Kidney epithelial cell (primary cell): Measurements from ENCODE around the gene CCR9. TPM values are rescaled to one million over a fixed set of nuclear protein-coding genes. Genes with fewer than 3 reads are reported as not detected.

ENCODE experiments used
- DNase-seq: peaks from one replicate; pipeline ENCODE4 v3.0.0-alpha.2; 2010; ENCODE audit warnings: low read depth
- H3K27me3 ChIP-seq: 2 replicates; pipeline ENCODE4 v1.6.0; 2011; ENCODE audit warnings: low read length; ENCODE audit not compliant: control insufficient read depth, insufficient read depth
- H3K36me3 ChIP-seq: 2 replicates; pipeline ENCODE4 v1.5.1; 2011; ENCODE audit warnings: low read length; ENCODE audit not compliant: control insufficient read depth, insufficient read depth
- H3K4me3 ChIP-seq: 2 replicates; pipeline ENCODE4 v1.5.1; 2011; ENCODE audit warnings: low read depth, mild to moderate bottlenecking, control low read depth, low read length
- total RNA-seq: library from RNA; depleted of rRNA; stranded (reverse); fragments of >200 nt; gene quantifications from 2 replicates; pipeline ENCODE4 v1.2.3, GENCODE V29; 2015
- TF ChIP-seq, protein P1 (sequence below): IDR thresholded peaks from 2 replicates; pipeline ENCODE4 v1.5.1; 2011; ENCODE audit warnings: mild to moderate bottlenecking, moderate library complexity, low read length, control low read depth, inconsistent platforms; ENCODE audit not compliant: insufficient read depth, poor library complexity, severe bottlenecking

Gene CCR9
- total RNA-seq, 1 donor from 2014 or later, result not detected

DNA sequence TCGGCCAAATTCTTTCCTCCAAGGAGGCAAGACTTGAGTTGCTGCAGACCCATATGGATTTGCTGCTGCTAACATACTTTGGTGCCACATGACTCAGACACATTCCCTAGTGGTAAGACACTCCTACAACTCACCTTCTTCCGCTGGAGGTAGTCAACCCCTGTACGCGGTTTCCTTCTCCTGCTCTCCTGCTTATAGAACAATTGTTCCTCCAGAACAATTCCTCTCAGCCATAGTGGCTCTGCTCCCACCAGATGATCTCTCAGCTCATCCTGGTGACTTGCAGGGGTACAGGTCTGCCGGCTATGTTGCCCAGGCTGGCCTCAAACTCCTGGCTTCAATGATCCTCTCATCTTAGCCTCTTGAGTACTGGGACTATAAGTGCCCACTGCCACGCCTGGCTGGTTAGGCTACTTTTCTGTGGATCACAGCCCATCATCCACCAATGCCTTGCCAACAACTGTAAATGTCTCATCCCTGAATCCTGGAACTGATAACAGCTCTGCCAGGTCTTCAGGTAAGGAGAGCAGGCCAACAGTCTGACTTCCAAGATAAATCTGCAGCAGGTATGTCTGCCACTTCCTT lies 54.5 kb downstream of the CCR9 start:
- Histone ChIP-seq H3K36me3 (no peaks in the 10 kb centered on the region), H3K27me3 (no peaks in the 10 kb centered on the region), H3K4me3 (no peak overlapping the region)
- no peak for DNase-seq
- TF ChIP-seq, protein P1, sequence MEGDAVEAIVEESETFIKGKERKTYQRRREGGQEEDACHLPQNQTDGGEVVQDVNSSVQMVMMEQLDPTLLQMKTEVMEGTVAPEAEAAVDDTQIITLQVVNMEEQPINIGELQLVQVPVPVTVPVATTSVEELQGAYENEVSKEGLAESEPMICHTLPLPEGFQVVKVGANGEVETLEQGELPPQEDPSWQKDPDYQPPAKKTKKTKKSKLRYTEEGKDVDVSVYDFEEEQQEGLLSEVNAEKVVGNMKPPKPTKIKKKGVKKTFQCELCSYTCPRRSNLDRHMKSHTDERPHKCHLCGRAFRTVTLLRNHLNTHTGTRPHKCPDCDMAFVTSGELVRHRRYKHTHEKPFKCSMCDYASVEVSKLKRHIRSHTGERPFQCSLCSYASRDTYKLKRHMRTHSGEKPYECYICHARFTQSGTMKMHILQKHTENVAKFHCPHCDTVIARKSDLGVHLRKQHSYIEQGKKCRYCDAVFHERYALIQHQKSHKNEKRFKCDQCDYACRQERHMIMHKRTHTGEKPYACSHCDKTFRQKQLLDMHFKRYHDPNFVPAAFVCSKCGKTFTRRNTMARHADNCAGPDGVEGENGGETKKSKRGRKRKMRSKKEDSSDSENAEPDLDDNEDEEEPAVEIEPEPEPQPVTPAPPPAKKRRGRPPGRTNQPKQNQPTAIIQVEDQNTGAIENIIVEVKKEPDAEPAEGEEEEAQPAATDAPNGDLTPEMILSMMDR, result no peak

DNA sequence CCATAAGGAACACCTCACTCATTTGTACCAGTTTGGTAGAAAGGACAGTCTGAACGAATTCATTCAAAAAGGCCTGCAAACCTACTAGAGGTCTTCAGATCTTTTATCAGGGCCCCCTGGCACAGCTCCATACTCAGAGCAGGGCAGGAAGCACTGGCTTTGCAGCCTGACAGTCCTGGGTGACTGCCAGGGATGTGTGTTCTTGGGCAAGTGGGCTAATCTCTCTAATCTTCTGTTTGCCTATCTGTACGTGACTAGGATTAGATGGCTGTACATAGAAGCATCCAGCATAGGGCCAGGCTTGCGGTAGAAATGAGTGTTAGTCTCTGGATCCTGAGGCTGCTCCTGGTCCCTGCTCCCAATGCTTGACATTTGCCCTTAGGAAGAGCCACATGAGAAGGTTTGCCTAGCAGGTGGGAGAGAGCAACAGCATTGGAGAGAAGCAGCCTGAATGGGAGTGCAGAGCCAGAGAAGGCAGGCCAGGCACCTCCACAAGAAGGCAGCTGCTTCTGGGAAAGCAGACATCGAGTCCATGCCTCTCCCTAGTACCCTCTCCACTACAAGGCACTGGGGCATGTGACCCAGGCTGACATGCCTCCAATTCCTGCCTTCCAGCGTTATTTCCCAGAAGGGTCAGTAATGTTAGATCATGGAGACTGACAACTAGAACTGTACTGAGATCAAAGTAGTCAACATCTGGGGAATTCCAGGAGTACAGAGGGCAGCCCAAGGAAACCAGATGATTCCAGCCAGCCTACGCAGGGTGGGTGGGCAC lies 55.9 kb downstream of the CCR9 start:
- TF ChIP-seq, protein P1, result no peak
- H3K27me3 ChIP-seq, result no peaks in the 10 kb centered on the region

DNA sequence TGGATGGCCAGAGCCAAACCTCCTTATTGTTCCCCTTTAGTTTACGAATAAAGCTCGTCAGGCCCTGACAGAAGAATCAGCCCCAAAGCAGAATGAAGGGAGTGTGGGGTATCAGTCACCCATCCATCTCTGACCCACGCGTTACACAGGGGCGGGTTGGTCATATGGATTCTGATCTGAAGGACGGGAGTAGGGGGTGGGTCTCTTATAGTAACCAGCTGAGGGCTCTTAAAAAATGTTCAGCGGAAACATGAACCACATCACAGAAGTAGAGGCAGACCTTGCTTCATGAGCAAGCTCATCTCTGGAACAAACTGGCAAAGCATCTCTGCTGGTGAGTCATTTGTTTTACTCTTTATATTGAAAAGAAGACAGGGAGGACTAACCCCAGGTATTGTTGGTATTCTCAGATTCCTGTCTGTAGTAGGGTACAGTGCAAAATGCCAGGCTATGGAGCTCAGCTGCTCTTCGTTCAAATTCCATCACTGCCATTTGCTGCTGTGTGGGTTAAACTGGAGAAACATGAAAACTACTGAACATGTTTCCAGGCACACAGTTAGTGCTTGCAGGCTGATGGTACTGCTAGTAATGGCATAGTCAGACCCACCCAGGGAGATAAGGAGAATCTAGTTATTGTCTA lies 57.0 kb downstream of the CCR9 start, which contains the start of gene CXCR6:
CXCR6 (plus strand) TSS at position 258 of the 640 bp plus-strand sequence. CDS start 3,018 bp downstream, outside the sequence.
- no peaks in the 10 kb centered on the region for H3K27me3 ChIP-seq
- no peak for DNase-seq
- H3K4me3 ChIP-seq, result no peak within 1 kb of the TSS
- TF ChIP-seq, protein P1, result no peak
- no peaks in the 10 kb centered on the region for H3K36me3 ChIP-seq

More for the DNA sequence above, 55.9 kb downstream of the CCR9 start:
- Histone ChIP-seq H3K36me3 (no peaks in the 10 kb centered on the region), H3K4me3 (no peak overlapping the region)
- DNase-seq, result no peak

DNA sequence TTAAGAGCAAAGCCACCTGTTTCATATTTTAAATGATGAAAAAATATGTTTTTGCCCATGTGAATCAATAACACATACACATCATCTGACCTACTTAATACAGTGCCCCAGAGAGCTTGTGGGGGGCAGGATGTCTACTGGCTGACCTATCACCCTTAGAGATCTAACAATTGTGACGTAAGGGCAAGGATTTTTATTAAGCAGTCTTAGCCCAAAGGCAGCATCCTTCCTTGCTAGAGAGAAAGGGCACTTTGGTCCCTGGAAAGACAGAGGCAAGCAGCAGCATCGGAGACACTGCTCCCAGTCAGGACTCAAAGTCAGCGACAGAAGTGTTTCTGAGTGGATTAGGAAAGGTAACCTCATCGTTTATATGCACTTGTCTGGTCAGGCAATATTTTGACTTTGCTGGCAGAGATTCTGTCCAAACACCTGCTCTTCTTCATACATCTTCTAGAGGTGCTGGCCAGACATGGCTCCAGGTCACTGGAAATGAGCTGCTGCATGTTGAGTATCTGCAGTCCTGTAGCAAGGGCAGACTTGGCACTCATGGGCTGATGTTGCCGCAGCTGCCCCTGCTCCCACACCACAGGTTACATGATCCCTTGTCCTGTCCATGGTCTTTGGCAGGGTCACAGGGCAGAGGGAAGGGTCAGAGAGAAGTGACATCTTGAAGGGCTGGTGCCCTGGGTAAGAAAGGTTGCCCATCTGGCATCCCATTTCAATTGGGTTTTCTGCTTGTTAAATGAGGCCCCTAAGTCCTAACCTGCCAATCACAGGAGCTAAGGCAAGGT lies 58.7 kb downstream of the CCR9 start:
- TF ChIP-seq, protein P1, result no peak
- H3K36me3 ChIP-seq, result no peaks in the 10 kb centered on the region
- no peak for DNase-seq
- no peaks in the 10 kb centered on the region for H3K27me3 ChIP-seq
- H3K4me3 ChIP-seq, result no peak overlapping the region

DNA sequence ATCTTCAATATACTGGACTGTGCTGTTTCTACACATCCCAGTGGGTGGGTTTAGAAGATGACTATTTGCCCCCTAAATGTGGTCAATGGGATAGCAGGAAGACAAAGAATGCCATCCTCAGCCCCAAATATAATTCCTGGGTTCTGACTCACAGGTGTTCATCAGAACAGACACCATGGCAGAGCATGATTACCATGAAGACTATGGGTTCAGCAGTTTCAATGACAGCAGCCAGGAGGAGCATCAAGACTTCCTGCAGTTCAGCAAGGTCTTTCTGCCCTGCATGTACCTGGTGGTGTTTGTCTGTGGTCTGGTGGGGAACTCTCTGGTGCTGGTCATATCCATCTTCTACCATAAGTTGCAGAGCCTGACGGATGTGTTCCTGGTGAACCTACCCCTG lies 60.0 kb downstream of the CCR9 start:
- TF ChIP-seq, protein P1, result no peak
- Histone ChIP-seq H3K27me3 (no peaks in the 10 kb centered on the region), H3K36me3 (no peaks in the 10 kb centered on the region), H3K4me3 (no peak overlapping the region)
- DNase-seq, result no peak
